GM12892 (cell line): ENCODE results near the gene REXO4.

Source experiments
- POLR2A ChIP-seq: IDR thresholded peaks from 2 replicates; pipeline ENCODE4 v1.6.1; 2011; ENCODE audit warnings: low read depth, low read length, control low read depth
- POLR2AphosphoS5 ChIP-seq: IDR thresholded peaks from 2 replicates; pipeline ENCODE4 v1.6.1; 2011; ENCODE audit warnings: low read depth, low read length, control low read depth

- TF ChIP-seq POLR2A (no peak), POLR2AphosphoS5 (no peak)
These were observed 44.2 kb upstream of the REXO4 start for GRCh38 chr9:133461975-133462374.
